Liver (tissue), 9 donors: ENCODE results near the gene MRPL55. TPM values are rescaled to one million over a fixed set of nuclear protein-coding genes. Genes with fewer than 3 reads are reported as not detected.

Source experiments
- DNase-seq: peaks from one replicate; pipeline ENCODE4 v3.0.0-alpha.2; 2017; ENCODE audit warnings: low spot score
- H3K27ac ChIP-seq, 2 donors: one replicate each; pipeline ENCODE4 v1.7.0; 2013; ENCODE audit warnings: inconsistent platforms in 2 of 2, low read length in 2 of 2, control low read depth in 1 of 2, low read depth in 1 of 2, mild to moderate bottlenecking in 1 of 2
- H3K27me3 ChIP-seq, 4 donors: one replicate each; pipeline versions ENCODE4 v1.6.1 to v1.7.0; 2013; ENCODE audit warnings: low read length in 3 of 4, inconsistent platforms in 1 of 4, mild to moderate bottlenecking in 1 of 4, moderate library complexity in 1 of 4; ENCODE audit not compliant: control insufficient read depth in 4 of 4, insufficient read depth in 4 of 4
- H3K36me3 ChIP-seq, 4 donors: one replicate each; pipeline versions ENCODE4 v1.6.1 to v1.7.0; 2013; ENCODE audit warnings: low read length in 3 of 4, mild to moderate bottlenecking in 3 of 4, low read depth in 1 of 4, moderate library complexity in 1 of 4; ENCODE audit not compliant: control insufficient read depth in 4 of 4, insufficient read depth in 3 of 4
- H3K4me1 ChIP-seq, 4 donors: one replicate each; pipeline versions ENCODE4 v1.6.1 to v1.7.0; 2013; ENCODE audit warnings: low read length in 3 of 4, mild to moderate bottlenecking in 3 of 4, moderate library complexity in 1 of 4; ENCODE audit not compliant: control insufficient read depth in 4 of 4, insufficient read depth in 4 of 4
- H3K4me3 ChIP-seq, 3 donors: one replicate each; pipeline versions ENCODE4 v1.6.1 to v1.7.0; 2013; ENCODE audit warnings: low read length in 3 of 3, control low read depth in 1 of 3, low read depth in 1 of 3, mild to moderate bottlenecking in 1 of 3
- H3K9ac ChIP-seq, 2 donors: one replicate each; pipeline ENCODE4 v1.7.0; 2013; ENCODE audit warnings: low read length in 2 of 2, mild to moderate bottlenecking in 2 of 2, moderate library complexity in 2 of 2, control low read depth in 1 of 2, low read depth in 1 of 2
- H3K9me3 ChIP-seq, 4 donors: one replicate each; pipeline versions ENCODE4 v1.6.1 to v1.7.0; 2013; ENCODE audit warnings: low read length in 3 of 4; ENCODE audit not compliant: control insufficient read depth in 4 of 4
- ATF3 ChIP-seq: IDR thresholded peaks from 2 replicates; pipeline ENCODE4 v1.6.1; 2016; ENCODE audit warnings: antibody characterized with exemption
- CTCF ChIP-seq: fragments of 150-350 bp; IDR thresholded peaks from 2 replicates; pipeline ENCODE4 v1.5.1; 2017; ENCODE audit warnings: improper control_type of control experiment, low read depth, low read length; ENCODE audit not compliant: missing input control
- EGR1 ChIP-seq, 2 donors: IDR thresholded peaks; 2 replicates each; pipeline ENCODE4 v1.6.1; 2016 to 2018; ENCODE audit warnings: antibody characterized with exemption in 2 of 2, low read depth in 2 of 2
- FOXA1 ChIP-seq: IDR thresholded peaks from 2 replicates; pipeline ENCODE4 v1.6.1; 2016; ENCODE audit warnings: antibody characterized with exemption
- FOXA2 ChIP-seq: IDR thresholded peaks from 2 replicates; pipeline ENCODE4 v1.6.1; 2016; ENCODE audit warnings: antibody characterized with exemption
- GABPA ChIP-seq, 2 donors: IDR thresholded peaks in 1 of 2; conservative IDR thresholded peaks in 1 of 2; 2 replicates each; pipeline ENCODE4 v1.6.1; 2016; ENCODE audit warnings: antibody characterized with exemption in 2 of 2, mild to moderate bottlenecking in 1 of 2, moderate library complexity in 1 of 2
- HNF4A ChIP-seq, 2 donors: conservative IDR thresholded peaks; 2 replicates each; pipeline ENCODE4 v1.6.1; 2016; ENCODE audit warnings: antibody characterized with exemption in 2 of 2, mild to moderate bottlenecking in 2 of 2
- HNF4G ChIP-seq: IDR thresholded peaks from 2 replicates; pipeline ENCODE4 v1.6.1; 2016; ENCODE audit warnings: antibody characterized with exemption
- JUND ChIP-seq, 2 donors: IDR thresholded peaks; 2 replicates each; pipeline ENCODE4 v1.6.1; 2016; ENCODE audit warnings: antibody characterized with exemption in 2 of 2
- NR2F2 ChIP-seq: IDR thresholded peaks from 2 replicates; pipeline ENCODE4 v1.6.1; 2016; ENCODE audit warnings: antibody characterized with exemption
- RAD21 ChIP-seq, 2 donors: IDR thresholded peaks; 2 replicates each; pipeline ENCODE4 v1.6.1; 2016; ENCODE audit warnings: antibody characterized with exemption in 2 of 2, mild to moderate bottlenecking in 2 of 2
- RXRA ChIP-seq, 2 donors: IDR thresholded peaks; 2 replicates each; pipeline ENCODE4 v1.6.1; 2017 to 2018; ENCODE audit warnings: antibody characterized with exemption in 2 of 2, mild to moderate bottlenecking in 1 of 2
- SP1 ChIP-seq: IDR thresholded peaks from 2 replicates; pipeline ENCODE4 v1.6.1; 2018; ENCODE audit warnings: antibody characterized with exemption, mild to moderate bottlenecking
- TAF1 ChIP-seq: conservative IDR thresholded peaks from 2 replicates; pipeline ENCODE4 v1.6.1; 2016; ENCODE audit warnings: antibody characterized with exemption, mild to moderate bottlenecking
- YY1 ChIP-seq: IDR thresholded peaks from 2 replicates; pipeline ENCODE4 v1.6.1; 2016; ENCODE audit warnings: antibody characterized with exemption, mild to moderate bottlenecking
- ZBTB33 ChIP-seq: IDR thresholded peaks from 2 replicates; pipeline ENCODE4 v1.6.1; 2016; ENCODE audit warnings: antibody characterized with exemption
- WGBS: extraction: QIAGEN DNeasy Blood & Tissue Kit; methylation state at CpG from one replicate; pipeline ENCODE4 v1.1.7; 2013; 5-methylcytosine and 5-hydroxymethylcytosine counted together
- polyA plus RNA-seq, 2 donors: library from polyadenylated mRNA; stranded (reverse) in 1 of 2; unstranded in 1 of 2; fragments of 200-250 nt in 1 of 2; fragments of >200 nt in 1 of 2; fragmentation: Nextera tagmentation in 1 of 2; extraction: Ambion mirVana in 1 of 2; gene quantifications; one replicate each; pipeline versions ENCODE4 v1.2.1 to v1.2.3, GENCODE V29; 2013 to 2015
- total RNA-seq, 2 donors: library from RNA; depleted of rRNA; stranded (reverse); fragments of >200 nt; gene quantifications; one replicate each; pipeline ENCODE4 v1.2.3, GENCODE V29; 2014
- TF ChIP-seq, protein P1 (sequence below): IDR thresholded peaks from 2 replicates; pipeline ENCODE4 v1.6.1; 2016; ENCODE audit warnings: antibody characterized with exemption, mild to moderate bottlenecking
- donor health status: healthy.
- donor health status: healthy.
- donor health status: healthy.
- donor health status: healthy.
- donor health status: healthy.

Gene MRPL55
- total and polyA plus RNA-seq, 4 donors = 38.9 to 119 (median 62.0) TPM

DNA sequence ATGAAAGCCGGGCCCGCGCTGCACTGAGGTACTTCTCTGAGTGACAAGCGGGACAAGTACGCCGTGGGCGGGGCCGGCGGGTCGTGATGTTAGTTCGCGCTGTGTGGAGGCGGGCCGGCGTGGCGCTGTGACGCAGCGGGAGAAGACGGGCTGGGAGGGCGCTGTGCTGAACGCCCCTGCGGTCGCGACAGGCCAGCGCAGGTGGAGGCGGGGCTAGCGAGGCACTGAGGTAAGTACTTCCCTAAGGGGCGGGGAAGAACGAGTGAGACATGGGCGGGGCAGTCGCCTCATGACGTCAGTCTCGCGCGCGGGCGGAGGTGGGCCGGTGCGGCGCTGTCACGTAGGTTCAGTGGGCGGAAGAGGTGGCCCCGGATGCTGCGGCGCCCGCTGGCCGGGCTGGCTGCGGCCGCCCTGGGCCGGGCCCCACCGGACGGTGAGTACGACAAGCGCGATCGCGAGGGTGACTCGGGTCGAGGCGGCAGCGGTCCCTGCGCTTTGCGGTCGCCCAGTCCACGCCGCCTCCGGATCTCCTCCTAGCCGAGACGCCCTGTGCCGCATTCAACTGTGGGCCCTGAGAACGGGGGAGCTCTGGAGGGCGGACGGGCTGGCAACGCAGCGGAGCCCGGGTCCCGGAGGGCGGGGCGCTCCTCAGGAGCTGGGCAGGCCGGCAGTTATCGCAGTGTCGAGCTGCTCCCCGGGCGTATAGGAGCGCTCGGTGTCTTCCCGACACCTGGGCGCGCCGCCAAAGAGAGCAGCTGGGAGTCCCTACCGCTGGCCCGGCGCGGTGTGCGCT lies 31.0 kb upstream of the MRPL55 start, which contains the start of gene GUK1 (continued):
- TF ChIP-seq FOXA1 (peak; percentile 52), HNF4A (conservative IDR thresholded peaks at IDR 0.05) (peak in 1 of 2 donors; percentile 29), JUND (IDR thresholded peaks at IDR 0.05) (peak in 1 of 2 donors; percentile 67), NR2F2 (no peak), FOXA2 (no peak)

DNA sequence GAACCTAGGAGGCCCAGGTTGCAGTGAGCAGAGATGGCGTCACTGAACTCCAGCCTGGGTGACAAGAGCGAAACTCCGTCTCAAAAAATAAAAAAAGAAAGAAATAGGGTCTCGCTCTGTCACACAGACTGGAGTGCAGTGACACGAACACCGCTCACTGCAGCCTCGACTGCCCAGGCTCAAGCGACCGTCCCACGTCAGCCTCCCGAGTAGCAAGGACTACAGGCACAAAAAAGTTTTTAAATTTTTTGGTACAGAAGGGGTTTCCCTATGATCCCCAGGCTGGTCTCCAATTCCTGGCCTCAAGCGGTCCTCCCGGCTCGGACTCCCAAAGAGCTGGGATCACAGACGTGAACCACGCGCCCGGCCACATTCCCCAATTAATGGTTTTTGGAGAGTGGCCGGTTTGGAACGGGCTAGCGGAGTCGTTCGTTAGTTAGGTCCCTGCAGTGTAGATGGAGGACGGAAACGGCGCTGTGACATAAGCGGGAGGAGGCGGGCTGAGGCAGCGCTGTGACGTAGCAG lies 30.4 kb upstream of the MRPL55 start:
- no peak for DNase-seq
- TF ChIP-seq RAD21 (IDR thresholded peaks at IDR 0.05) = peak in 1 of 2 donors; percentile 22
- TF ChIP-seq NR2F2 = no peak
- peak; percentile 63 for TF ChIP-seq YY1
- Histone ChIP-seq H3K4me3 (peak overlapping the region; percentile 63 to 85 (median 77)), H3K9ac (peak overlapping the region; percentile 8 to 49), H3K27ac (peak overlapping the region; percentile 88 to 97), H3K9me3 (no peaks in the 10 kb centered on the region), H3K4me1 (peaks cover 14 to 30% (median 23%) of the 10 kb centered on the region in 4 donors), H3K27me3 (no peaks in the 10 kb centered on the region), H3K36me3 (no peaks in the 10 kb centered on the region)
- WGBS = 29% methylated on average over 30 of the region's 30 CpGs

DNA sequence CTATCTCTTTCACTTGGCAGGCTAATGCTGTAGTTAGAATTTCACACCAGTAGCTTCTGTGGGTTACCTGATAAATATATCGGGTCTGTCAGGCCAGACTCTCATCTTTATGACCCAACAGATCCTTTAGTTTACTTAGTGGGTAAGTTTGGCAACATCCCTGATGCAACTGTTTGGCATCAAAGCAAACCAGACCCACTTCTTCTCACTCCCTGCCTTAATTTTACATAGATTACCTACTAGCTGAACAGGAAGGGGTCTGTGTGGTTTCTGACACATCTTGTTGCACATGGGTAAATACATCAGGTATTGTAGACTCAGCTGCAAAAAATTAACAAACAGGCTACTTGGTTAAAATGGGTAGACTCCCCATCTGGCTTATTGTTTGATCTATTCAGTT lies 27.8 kb upstream of the MRPL55 start:
- Histone ChIP-seq H3K9ac (no peak overlapping the region), H3K4me3 (no peak overlapping the region), H3K4me1 (peaks cover 5 to 16% (median 8%) of the 10 kb centered on the region in 4 donors), H3K36me3 (no peaks in the 10 kb centered on the region), H3K9me3 (no peaks in the 10 kb centered on the region), H3K27ac (no peak overlapping the region), H3K27me3 (no peaks in the 10 kb centered on the region)
- WGBS = 19% methylated on average over 1 of the region's 1 CpG
- no peak for DNase-seq
- peak; percentile 11 for TF ChIP-seq SP1
- TF ChIP-seq TAF1 = no peak

- no peak for DNase-seq
- no peak overlapping the region for H3K4me3 ChIP-seq
- H3K9ac ChIP-seq = no peak overlapping the region
- peaks cover 0 to 5% (median 2%) of the 10 kb centered on the region in 4 donors for H3K4me1 ChIP-seq
- no peaks in the 10 kb centered on the region for H3K36me3 ChIP-seq
- no peaks in the 10 kb centered on the region for H3K27me3 ChIP-seq
- no peaks in the 10 kb centered on the region for H3K9me3 ChIP-seq
- 88% methylated on average over 12 of the region's 12 CpGs for WGBS
- H3K27ac ChIP-seq = no peak overlapping the region
- TF ChIP-seq FOXA2 (no peak), JUND (IDR thresholded peaks at IDR 0.05) (no peak), GABPA (IDR thresholded peaks at IDR 0.05 in 1 of 2, conservative IDR thresholded peaks at IDR 0.05 in 1 of 2) (no peak), HNF4G (no peak), HNF4A (conservative IDR thresholded peaks at IDR 0.05) (no peak), TAF1 (no peak), SP1 (no peak), NR2F2 (no peak), ZBTB33 (no peak), YY1 (no peak), RXRA (IDR thresholded peaks at IDR 0.05) (no peak), ATF3 (no peak), FOXA1 (no peak), RAD21 (IDR thresholded peaks at IDR 0.05) (no peak), EGR1 (IDR thresholded peaks at IDR 0.05; ENCODE audit: low read depth in 2 of 2) (no peak), CTCF (no peak)
- TF ChIP-seq, protein P1, sequence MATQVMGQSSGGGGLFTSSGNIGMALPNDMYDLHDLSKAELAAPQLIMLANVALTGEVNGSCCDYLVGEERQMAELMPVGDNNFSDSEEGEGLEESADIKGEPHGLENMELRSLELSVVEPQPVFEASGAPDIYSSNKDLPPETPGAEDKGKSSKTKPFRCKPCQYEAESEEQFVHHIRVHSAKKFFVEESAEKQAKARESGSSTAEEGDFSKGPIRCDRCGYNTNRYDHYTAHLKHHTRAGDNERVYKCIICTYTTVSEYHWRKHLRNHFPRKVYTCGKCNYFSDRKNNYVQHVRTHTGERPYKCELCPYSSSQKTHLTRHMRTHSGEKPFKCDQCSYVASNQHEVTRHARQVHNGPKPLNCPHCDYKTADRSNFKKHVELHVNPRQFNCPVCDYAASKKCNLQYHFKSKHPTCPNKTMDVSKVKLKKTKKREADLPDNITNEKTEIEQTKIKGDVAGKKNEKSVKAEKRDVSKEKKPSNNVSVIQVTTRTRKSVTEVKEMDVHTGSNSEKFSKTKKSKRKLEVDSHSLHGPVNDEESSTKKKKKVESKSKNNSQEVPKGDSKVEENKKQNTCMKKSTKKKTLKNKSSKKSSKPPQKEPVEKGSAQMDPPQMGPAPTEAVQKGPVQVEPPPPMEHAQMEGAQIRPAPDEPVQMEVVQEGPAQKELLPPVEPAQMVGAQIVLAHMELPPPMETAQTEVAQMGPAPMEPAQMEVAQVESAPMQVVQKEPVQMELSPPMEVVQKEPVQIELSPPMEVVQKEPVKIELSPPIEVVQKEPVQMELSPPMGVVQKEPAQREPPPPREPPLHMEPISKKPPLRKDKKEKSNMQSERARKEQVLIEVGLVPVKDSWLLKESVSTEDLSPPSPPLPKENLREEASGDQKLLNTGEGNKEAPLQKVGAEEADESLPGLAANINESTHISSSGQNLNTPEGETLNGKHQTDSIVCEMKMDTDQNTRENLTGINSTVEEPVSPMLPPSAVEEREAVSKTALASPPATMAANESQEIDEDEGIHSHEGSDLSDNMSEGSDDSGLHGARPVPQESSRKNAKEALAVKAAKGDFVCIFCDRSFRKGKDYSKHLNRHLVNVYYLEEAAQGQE = no peak
These were observed 25.5 kb upstream of the MRPL55 start for GRCh38 chr1:228134591-228134990.
